Loucy (cell line): ENCODE results near the gene NDUFV2.

ENCODE experiments used
- H2AFZ ChIP-seq: fragments of 200-600 bp; sonication (generic); 2 replicates; pipeline ENCODE4 v1.6.0; 2016; ENCODE audit warnings: antibody characterized with exemption, mild to moderate bottlenecking, low read length, moderate library complexity
- H3F3A ChIP-seq: fragments of 200-600 bp; 2 replicates; pipeline ENCODE4 v1.6.0; 2016; ENCODE audit warnings: antibody characterized with exemption, low read depth, mild to moderate bottlenecking
- H3K27me3 ChIP-seq: fragments of 200-600 bp; sonication (generic); 2 replicates; pipeline ENCODE4 v1.6.1; 2014; ENCODE audit warnings: low read length, mild to moderate bottlenecking; ENCODE audit not compliant: insufficient read depth, poor library complexity, severe bottlenecking
- H3K36me3 ChIP-seq: fragments of 200-600 bp; sonication (generic); 2 replicates; pipeline ENCODE4 v1.6.1; 2016; ENCODE audit warnings: low read length; ENCODE audit not compliant: insufficient read depth
- H3K4me1 ChIP-seq: fragments of 200-600 bp; sonication (generic); 2 replicates; pipeline ENCODE4 v1.5.1; 2014; ENCODE audit warnings: low read length, mild to moderate bottlenecking; ENCODE audit not compliant: insufficient read depth, poor library complexity, severe bottlenecking
- H3K4me2 ChIP-seq: fragments of 200-600 bp; sonication (generic); 2 replicates; pipeline ENCODE4 v1.6.0; 2014; ENCODE audit warnings: antibody characterized with exemption, low read length, low read depth, mild to moderate bottlenecking; ENCODE audit not compliant: poor library complexity, severe bottlenecking
- H3K4me3 ChIP-seq: fragments of 200-600 bp; sonication (generic); 2 replicates; pipeline ENCODE4 v1.5.1; 2014; ENCODE audit warnings: low read length, mild to moderate bottlenecking, mixed read lengths; ENCODE audit not compliant: poor library complexity, severe bottlenecking
- H3K79me2 ChIP-seq: fragments of 200-600 bp; sonication (generic); 2 replicates; pipeline ENCODE4 v1.6.1; 2014; ENCODE audit warnings: low read length; ENCODE audit not compliant: insufficient read depth
- H3K9ac ChIP-seq: fragments of 200-600 bp; sonication (generic); 2 replicates; pipeline ENCODE4 v1.6.0; 2014; ENCODE audit warnings: mild to moderate bottlenecking, low read depth, low read length, moderate library complexity; ENCODE audit not compliant: poor library complexity, severe bottlenecking
- H3K9me2 ChIP-seq: fragments of 200-600 bp; sonication (generic); replicated peaks from 2 replicates; pipeline ENCODE4 v1.6.1; 2016; ENCODE audit warnings: low read depth, low read length, mixed read lengths
- H3K9me3 ChIP-seq: fragments of 200-600 bp; sonication (generic); 2 replicates; pipeline ENCODE4 v1.6.1; 2014; ENCODE audit warnings: mild to moderate bottlenecking, antibody characterized with exemption, low read length, low read depth; ENCODE audit not compliant: insufficient read depth
- H4K20me1 ChIP-seq: fragments of 200-600 bp; sonication (generic); 2 replicates; pipeline ENCODE4 v1.6.0; 2014; ENCODE audit warnings: antibody characterized with exemption, low read length, mild to moderate bottlenecking; ENCODE audit not compliant: insufficient read depth, poor library complexity, severe bottlenecking
- EZH2phosphoT487 ChIP-seq: fragments of 200-600 bp; IDR thresholded peaks from 2 replicates; pipeline ENCODE4 v1.6.1; 2018; ENCODE audit warnings: antibody characterized with exemption, mild to moderate bottlenecking, moderate library complexity, borderline replicate concordance
- TF ChIP-seq, protein P1 (sequence below): fragments of 200-600 bp; sonication (generic); conservative IDR thresholded peaks from 2 replicates; pipeline ENCODE4 v1.5.1; 2014; ENCODE audit warnings: mild to moderate bottlenecking, antibody characterized with exemption, low read length

The NDUFV2 gene

DNA sequence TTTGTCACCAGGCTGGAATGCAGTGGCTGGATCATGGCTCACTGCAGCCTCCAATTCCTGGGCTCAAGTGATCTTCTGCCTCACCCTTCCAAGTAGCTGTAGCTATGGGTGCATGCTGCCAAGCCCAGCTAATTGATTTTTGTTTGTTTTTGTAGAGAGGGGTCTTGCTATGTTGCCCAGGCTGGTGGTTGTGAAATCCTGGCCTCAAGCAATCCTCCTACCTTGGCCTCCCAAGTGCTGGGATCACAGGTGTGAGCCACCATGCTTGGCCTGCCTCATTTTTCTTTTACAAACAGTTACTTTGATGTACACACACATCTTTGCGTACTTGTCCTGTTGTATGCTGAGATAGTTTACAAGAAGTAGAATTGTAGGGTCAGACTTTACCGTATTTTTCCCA is 21.0 kb downstream of the NDUFV2 start:
- no peak for TF ChIP-seq EZH2phosphoT487
- TF ChIP-seq, protein P1, sequence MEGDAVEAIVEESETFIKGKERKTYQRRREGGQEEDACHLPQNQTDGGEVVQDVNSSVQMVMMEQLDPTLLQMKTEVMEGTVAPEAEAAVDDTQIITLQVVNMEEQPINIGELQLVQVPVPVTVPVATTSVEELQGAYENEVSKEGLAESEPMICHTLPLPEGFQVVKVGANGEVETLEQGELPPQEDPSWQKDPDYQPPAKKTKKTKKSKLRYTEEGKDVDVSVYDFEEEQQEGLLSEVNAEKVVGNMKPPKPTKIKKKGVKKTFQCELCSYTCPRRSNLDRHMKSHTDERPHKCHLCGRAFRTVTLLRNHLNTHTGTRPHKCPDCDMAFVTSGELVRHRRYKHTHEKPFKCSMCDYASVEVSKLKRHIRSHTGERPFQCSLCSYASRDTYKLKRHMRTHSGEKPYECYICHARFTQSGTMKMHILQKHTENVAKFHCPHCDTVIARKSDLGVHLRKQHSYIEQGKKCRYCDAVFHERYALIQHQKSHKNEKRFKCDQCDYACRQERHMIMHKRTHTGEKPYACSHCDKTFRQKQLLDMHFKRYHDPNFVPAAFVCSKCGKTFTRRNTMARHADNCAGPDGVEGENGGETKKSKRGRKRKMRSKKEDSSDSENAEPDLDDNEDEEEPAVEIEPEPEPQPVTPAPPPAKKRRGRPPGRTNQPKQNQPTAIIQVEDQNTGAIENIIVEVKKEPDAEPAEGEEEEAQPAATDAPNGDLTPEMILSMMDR: no peak

GRCh38 chr18:9124824-9125223 is 22.3 kb downstream of the NDUFV2 start:
- Histone ChIP-seq H3K9me2 (no peaks in the 10 kb centered on the region), H3K9ac (no peak overlapping the region), H3K79me2 (peaks cover 23% of the 10 kb centered on the region), H3K9me3 (no peaks in the 10 kb centered on the region), H3K4me1 (no peaks in the 10 kb centered on the region), H3K36me3 (peaks cover 89% of the 10 kb centered on the region; the same call in 1 of the 2 replicates), H2AFZ (no peak overlapping the region), H3K4me3 (no peak overlapping the region), H3K4me2 (no peak overlapping the region), H3K27me3 (no peaks in the 10 kb centered on the region), H3F3A (no peaks in the 10 kb centered on the region), H4K20me1 (peaks cover 28% of the 10 kb centered on the region)
- TF ChIP-seq, protein P1: no peak
- no peak for TF ChIP-seq EZH2phosphoT487

More for the DNA sequence above, 21.0 kb downstream of the NDUFV2 start:
- H3K4me1 ChIP-seq: no peaks in the 10 kb centered on the region
- no peak overlapping the region for H3K4me3 ChIP-seq
- H3K9me2 ChIP-seq: no peaks in the 10 kb centered on the region
- H3K4me2 ChIP-seq: no peak overlapping the region
- H3K9me3 ChIP-seq: no peaks in the 10 kb centered on the region
- H2AFZ ChIP-seq: no peak overlapping the region
- H3K27me3 ChIP-seq: no peaks in the 10 kb centered on the region
- no peak overlapping the region for H3K9ac ChIP-seq
- peaks cover 87% of the 10 kb centered on the region; the same call in 1 of the 2 replicates for H3K36me3 ChIP-seq
- peaks cover 36% of the 10 kb centered on the region for H4K20me1 ChIP-seq
- H3K79me2 ChIP-seq: peaks cover 35% of the 10 kb centered on the region
- H3F3A ChIP-seq: no peaks in the 10 kb centered on the region

DNA sequence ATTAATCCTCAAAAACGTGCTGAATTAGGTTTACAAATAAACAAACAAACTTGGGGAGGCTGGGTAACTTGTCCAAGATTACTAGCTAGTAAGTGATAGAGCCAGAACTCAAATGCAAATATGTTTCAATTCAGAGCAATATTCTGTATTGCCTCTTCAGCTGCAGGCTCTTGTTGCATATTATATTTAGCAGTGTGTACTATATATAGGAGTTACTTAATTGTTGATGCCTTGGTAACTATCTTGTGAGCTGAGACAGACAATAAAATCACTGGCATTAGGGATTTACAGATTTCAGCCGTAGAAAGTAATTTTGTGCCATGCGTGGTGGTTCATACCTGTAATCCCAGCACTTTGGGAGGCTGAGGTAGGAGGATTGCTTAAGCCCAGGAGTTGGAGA is 23.8 kb downstream of the NDUFV2 start:
- Histone ChIP-seq H3K27me3 (no peaks in the 10 kb centered on the region), H3K79me2 (peaks cover 14% of the 10 kb centered on the region), H3K4me2 (no peak overlapping the region), H4K20me1 (peaks cover 17% of the 10 kb centered on the region), H3F3A (no peaks in the 10 kb centered on the region), H3K4me1 (no peaks in the 10 kb centered on the region), H3K4me3 (no peak overlapping the region), H3K9me2 (no peaks in the 10 kb centered on the region), H3K9ac (no peak overlapping the region), H3K36me3 (peaks cover 92% of the 10 kb centered on the region), H2AFZ (no peak overlapping the region), H3K9me3 (no peaks in the 10 kb centered on the region)
- no peak for TF ChIP-seq EZH2phosphoT487
- TF ChIP-seq, protein P1: no peak
